GM19467 (cell line): Measurements from ENCODE around the gene ZYG11A.
A peak's percentile ranks its signal among the peaks of the same experiment; 100 is the strongest.
"Not testable (repeated sequence)": the region's sequence is repeated elsewhere in the genome, so short reads cannot be mapped to it uniquely, and the experiment has no call there.

Experiments
- ATAC-seq: cut with Tn5 transposase; IDR thresholded peaks from one replicate; pipeline ENCODE4 v1.9.1; 2021; ENCODE audit warnings: mild to moderate bottlenecking, moderate library complexity; ENCODE audit not compliant: unreplicated experiment

The ZYG11A gene

DNA sequence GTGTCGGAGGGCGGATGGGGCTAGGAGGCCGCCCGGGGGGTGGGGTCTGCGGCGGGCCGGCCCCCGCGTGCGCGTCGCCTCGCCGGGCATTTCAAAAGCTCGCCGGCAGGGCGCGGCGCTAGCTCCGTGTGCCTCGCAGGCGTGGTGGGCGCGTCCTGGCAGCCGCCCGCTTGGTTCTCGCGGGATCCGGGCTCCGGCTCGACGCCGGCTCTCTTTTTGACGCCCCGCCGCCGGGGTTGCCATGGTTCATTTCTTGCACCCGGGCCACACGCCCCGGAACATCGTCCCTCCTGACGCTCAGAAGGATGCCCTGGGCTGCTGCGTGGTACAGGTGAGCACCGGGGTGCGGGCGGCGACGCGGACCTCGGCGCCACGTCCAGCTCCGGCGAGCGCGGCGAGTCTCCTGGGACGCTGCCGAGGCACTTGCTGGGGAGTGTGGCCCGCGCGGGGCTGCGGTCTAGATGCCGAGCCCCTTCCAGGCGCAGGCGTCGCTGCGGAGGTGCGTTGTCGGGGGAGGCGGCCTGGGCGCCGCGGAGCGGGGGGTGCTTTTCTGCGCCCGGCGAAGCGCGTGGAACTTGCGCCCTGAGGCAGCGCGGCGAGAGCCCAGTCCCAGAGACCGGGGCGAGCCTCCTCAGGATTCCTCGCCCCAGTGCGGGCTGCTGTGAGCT is at the start of gene ZYG11A:
ZYG11A (plus strand) TSS at position 118 of the 668 bp plus-strand sequence; CDS start at position 242, 124 bp downstream.
- peak; percentile 85 for ATAC-seq

GRCh38 chr1:52793717-52794116 is 48.8 kb upstream of the ZYG11A start:
- not testable (repeated sequence) for ATAC-seq

GRCh38 chr1:52795464-52795863 is 47.1 kb upstream of the ZYG11A start:
- ATAC-seq = no peak

DNA sequence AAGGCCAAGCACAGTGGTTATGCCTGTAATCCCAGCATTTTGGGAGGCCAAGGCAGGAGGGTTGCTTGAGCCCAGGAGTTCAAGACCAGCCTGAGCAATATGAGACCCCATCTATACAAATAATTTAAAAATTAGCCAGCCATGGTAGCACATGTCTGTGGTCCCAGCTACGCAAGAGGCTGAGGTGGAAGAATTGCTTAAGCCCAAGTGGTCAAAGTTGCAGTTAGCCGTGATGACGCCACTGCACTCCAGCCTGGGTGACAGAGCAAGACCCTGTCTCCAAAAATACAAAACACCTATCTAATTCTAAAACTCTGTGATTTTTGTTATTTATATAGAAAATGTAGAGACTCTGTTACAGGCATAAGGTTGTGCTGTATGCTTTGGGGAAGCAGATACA is 44.2 kb upstream of the ZYG11A start:
- no peak for ATAC-seq

DNA sequence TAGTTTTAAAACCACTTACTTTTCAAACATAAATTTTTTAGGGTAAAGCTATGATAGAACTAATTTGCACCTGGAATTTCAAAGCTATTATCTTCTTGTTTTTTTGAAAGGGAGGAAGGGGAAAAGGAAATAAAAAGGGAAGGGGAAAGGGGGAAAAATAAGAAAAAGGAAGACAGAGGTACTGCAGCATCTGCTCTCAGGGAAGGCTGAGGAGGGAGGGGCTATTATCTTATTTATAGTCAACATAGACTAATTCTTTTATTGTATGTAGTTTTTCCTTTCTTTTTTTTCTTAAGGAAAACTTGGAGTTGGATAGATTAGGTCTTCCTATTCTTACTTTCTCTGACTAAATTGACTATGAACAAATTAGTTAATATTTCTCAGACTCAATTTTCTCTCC is 41.5 kb upstream of the ZYG11A start:
- no peak for ATAC-seq

DNA sequence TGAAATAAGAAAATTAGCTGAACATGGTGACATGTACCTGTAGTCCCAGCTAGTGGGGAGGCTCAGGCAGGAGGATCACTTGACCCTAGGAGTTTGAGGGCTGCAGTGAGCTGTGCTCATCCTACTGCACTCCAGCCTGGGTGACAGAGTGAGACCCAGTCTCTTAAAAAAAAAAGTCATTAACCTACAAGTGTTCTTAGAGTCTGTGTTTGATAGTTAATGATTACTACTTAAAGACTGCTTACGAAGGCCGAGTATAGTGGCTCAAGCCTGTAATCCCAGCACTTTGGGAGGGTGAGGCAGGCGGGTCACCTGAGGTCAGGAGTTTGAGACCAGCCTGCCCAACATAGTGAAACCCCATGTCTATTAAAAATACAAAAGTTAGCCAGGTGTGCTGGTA is 38.5 kb upstream of the ZYG11A start:
- ATAC-seq = not testable (repeated sequence)

DNA sequence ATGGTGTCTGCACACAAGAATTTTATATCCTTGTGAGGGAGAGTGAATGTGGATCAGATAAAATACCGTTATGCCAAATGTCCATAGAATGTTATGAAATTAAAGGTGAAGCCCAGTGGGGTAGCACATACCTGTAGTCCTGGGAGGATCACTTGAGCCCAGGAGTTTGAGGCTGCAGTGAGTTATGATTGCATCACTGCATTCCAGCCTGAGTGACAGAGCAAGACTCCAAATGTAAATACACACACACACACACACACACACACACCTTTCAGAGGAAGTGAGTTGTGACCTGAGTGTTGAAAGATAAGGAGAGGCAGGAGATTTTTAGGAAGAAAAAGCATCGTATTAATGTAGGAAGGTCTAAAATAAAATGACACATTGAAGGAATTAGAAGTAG is 28.1 kb upstream of the ZYG11A start:
- no peak for ATAC-seq

DNA sequence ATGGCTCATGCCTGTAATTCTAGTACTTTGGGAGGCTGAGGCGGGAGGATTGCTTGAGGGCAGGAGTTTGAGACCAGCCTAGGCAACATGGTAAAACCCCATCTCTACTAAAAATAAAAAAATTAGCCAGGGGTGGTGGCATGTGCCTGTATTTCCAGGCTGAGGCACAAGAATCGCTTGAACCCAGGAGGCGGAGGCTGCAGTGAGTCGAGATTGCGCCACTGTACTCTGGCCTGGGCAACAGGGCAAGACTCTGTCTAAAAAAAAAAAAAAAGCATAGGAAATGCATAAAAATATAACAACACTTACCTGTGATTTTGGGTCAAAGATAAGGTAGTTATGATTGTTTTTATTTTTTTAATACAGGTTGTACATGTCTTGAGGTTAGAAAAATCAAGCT is 21.7 kb upstream of the ZYG11A start:
- ATAC-seq = not testable (repeated sequence)

DNA sequence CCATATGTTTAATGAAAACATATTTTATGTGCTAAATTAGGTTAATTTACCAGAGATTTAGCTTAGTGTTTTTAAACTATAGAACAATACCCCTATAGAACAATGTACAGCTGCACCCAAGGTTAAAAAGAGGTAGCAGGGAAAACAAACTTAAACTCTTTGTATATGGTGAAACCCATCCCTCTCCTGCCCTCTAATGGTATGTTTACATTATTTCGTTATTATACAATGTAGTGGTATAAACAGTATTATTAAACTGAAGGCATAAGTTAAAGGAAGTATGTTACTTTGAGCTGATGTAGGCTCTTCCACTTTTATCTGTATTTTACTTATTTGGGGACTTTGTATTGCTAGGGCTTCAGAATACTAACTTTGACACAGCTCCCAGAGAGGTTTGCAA is 16.7 kb upstream of the ZYG11A start:
- no peak for ATAC-seq

DNA sequence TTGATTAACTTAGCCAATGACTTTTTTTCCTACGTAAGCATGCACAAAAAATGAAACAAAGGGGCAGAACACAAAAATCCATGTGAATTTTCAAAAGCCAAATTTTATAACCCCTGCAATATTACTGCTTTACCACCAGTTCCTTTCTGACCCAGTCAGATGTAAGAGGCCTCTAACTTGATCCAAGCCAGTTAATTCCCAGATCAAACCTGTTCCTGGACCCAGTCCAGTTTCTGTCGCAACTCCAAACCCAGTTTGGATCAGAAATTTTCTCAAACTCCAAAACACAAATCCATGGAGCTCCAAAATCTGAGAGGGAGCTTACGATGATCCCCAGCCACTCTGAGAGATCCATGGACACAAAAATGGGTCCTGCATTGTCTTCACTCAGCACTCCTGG is 7.8 kb upstream of the ZYG11A start:
- ATAC-seq = no peak

- no peak for ATAC-seq
Measured at GRCh38 chr1:52836035-52836434, 6.5 kb upstream of the ZYG11A start.

DNA sequence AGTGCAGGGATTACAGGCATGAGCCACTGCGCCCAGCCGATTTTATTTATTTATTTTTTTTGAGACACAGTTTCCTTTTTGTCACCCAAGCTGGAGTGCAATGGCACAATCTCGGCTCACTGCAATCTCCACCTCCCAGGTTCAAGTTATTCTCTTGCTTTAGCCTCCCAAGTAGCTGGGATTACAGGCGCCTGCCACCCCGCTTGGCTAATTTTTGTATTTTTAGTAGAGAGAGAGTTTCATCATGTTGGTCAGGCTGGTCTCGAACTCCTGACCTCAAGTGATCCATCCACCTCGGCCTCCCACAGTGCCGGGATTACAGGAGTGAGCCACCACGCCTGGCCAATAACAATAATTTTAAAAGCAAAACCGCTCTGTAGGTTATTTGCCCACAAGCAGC is 3.4 kb upstream of the ZYG11A start:
- ATAC-seq = not testable (repeated sequence)

DNA sequence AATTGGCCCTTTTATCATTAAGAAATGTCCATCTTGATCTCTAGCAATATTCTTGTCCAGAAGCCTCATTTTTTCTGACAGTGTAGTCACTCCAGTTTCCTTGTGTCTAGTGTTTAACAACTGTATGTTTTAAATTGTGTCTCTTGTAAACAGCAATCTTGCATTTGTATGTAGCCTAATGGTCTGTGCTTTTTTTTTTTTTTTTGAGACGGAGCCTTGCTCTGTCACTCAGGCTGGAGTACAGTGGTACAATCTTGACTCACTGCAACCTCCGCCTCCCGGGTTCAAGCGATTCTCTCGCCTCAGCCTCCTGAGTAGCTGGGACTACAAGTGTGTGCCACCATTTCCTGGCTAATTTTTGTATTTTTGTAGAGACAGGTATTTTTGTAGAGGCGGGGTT is 2.6 kb downstream of the ZYG11A start:
- ATAC-seq = not testable (repeated sequence)

- ATAC-seq = no peak
Measured at GRCh38 chr1:52848423-52848822, 5.9 kb downstream of the ZYG11A start.

DNA sequence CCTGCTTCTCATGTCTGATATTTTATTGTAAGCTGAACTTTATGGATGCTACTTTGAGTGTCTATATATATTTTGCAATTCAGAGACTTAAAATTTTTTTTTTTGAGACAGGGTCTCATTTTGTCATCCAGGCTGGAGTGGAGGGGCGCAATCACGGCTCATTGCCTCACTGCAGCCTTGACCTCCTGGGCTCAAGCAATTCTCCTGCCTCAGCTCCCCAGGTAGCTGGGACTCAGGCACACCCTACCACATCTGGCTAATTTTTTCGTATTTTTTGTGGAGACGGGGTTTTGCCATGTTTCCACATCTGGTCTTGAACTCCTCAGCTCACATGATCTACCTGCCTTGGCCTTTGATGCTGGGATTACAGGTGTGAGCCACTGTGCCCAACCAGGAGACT is 8.4 kb downstream of the ZYG11A start:
- no peak for ATAC-seq

GRCh38 chr1:52852854-52853253 is 10.3 kb downstream of the ZYG11A start:
- no peak for ATAC-seq

DNA sequence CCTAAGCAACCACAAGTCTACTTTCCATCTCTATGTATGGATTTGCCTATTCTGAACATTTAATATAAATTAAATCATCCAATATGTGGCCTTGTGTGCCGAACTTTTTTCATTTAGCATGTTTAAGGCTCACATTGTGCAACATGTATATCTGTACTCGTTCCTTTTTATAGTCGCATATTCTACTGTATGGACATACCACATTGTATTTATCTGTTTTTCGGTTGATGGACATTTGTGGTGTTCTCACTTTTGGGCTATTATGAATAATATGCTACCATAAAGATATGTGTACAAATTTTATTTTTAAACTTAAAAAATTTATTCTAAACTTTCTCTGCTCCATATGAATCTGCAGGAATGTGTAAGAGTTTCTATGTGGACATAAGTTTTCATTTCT is 13.0 kb downstream of the ZYG11A start:
- no peak for ATAC-seq

- ATAC-seq = no peak
Measured at GRCh38 chr1:52856026-52856425, 13.5 kb downstream of the ZYG11A start.

- ATAC-seq = no peak
Measured at GRCh38 chr1:52857443-52857842, 14.9 kb downstream of the ZYG11A start.

DNA sequence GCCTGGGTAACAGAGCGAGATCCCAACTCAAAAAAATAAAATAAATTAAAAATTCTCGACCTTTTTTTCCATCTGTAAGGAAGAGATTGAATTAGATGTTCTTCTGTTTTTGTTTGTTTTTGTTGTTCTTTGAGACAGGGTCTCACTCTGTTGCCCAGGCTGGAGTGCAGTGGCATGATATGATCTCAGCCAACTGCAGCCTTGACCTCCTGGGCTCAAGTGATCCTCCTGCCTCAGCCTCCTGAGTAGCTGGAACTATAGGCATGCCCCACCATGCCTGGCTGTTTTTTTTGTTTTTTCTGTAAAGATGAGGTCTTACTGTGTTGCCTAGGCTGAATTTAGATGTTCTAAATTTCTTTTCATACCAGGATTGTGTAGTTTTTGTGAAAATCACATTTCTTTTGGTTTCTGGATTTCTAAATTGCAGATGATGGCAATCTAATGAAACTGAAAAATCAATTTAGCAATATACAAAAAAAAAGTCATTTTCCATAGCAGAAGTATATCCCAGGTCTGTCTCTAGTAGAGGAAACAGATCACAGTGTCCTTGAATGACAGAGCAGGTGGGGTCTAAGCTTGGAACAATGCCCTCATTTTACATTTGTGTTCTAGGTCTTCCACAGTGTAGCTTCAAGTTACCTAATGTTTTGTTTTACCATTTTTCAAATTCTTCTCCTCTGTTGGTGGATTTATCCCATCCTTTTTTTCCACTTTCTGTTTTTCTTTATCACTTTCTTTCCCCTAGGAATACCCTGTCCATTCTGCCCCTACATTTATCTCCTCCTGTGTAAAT is 20.3 kb downstream of the ZYG11A start:
- ATAC-seq = no peak

DNA sequence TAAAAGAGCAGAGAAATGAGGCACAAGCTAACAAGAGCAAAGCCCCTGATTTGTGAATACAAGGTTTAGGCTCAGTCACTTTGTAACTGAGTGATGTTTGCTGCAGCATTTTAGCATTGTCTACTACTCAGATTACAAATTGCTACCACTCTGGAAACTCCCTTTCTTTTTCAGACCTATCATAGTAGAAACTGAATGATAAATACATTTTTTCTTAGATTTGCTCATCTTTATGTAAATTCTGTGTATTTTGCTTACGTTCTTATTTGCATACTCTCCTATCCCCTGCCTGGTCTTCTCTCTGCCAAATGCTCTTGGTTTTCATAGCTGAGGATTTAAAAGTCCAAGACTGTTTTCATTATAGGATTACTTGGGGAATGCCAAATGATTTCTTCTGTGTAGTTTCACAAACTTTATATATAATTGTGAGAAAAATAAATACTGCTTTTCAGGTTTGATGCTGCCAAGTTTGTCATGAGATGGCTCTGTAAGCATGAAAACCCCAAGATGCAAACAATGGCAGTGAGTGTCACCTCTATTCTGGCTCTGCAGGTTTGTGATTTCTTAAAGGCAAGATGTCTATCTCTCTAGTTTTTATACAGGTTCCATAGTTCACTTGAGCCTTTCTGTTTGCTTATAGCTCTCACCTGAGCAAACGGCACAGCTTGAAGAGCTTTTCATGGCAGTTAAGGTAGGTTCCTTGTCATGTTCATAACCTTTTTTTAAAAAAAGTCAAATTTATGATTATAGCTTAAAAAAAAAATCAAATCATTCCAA is 24.7 kb downstream of the ZYG11A start:
- ATAC-seq = peak; percentile 71

- ATAC-seq = not testable (repeated sequence)
Measured at GRCh38 chr1:52869727-52870126, 27.2 kb downstream of the ZYG11A start.
